ENCODE results near the gene LAMA1. TPM values are rescaled to one million over a fixed set of nuclear protein-coding genes. Genes with fewer than 3 reads are reported as not detected.

Gene LAMA1
- total RNA-seq = 1.5 and 25.8 TPM in 2 replicates

GRCh38 chr18:7117390-7118355, at the start of gene LAMA1:
Gene LAMA1 (minus strand): TSS chr18:7117797. CDS start chr18:7117720, 77 bp downstream.

Other genes starting within 250 kb of the LAMA1 start
- gene LRRC30, start 113.3 kb upstream of the LAMA1 start, total RNA-seq = not detected in 2 replicates